Chondrocyte (in vitro differentiated cells): ENCODE measurements around the gene TESK1. TPM values are rescaled to one million over a fixed set of nuclear protein-coding genes. Genes with fewer than 3 reads are reported as not detected.
A peak's percentile ranks its signal among the peaks of the same experiment; 100 is the strongest.

Experiments
- DNase-seq: peaks from one replicate; pipeline ENCODE4 v3.0.0; 2021; ENCODE audit warnings: mixed read lengths, low spot score
- H3K27ac Mint-ChIP-seq: one replicate; pipeline ENCODE4 v1.8.0; 2021; ENCODE audit warnings: mild to moderate bottlenecking, moderate library complexity, mixed read lengths; ENCODE audit not compliant: unreplicated experiment
- H3K27me3 Mint-ChIP-seq: 2 replicates; pipeline ENCODE4 v1.8.0; 2021; ENCODE audit warnings: low read depth, mixed read lengths
- H3K36me3 Mint-ChIP-seq: 2 replicates; pipeline ENCODE4 v1.8.0; 2021; ENCODE audit warnings: low read depth, mixed read lengths
- H3K4me1 Mint-ChIP-seq: 2 replicates; pipeline ENCODE4 v1.8.0; 2021; ENCODE audit warnings: low read depth, mild to moderate bottlenecking, mixed read lengths
- H3K4me3 Mint-ChIP-seq: one replicate; pipeline ENCODE4 v1.8.0; 2021; ENCODE audit warnings: mild to moderate bottlenecking, moderate library complexity, mixed read lengths; ENCODE audit not compliant: unreplicated experiment
- H3K9me3 Mint-ChIP-seq: 2 replicates; pipeline ENCODE4 v1.8.0; 2021; ENCODE audit warnings: low read depth, mixed read lengths
- total RNA-seq: library from RNA; stranded (reverse); gene quantifications from 3 replicates; pipeline ENCODE4 v1.2.1, GENCODE V29; 2021
- TF ChIP-seq, protein P1 (sequence below): fragments of 200-600 bp; sonication (generic); IDR thresholded peaks from 2 replicates; pipeline ENCODE4 v1.5.0; 2021; ENCODE audit warnings: antibody characterized with exemption, mild to moderate bottlenecking, moderate library complexity

The TESK1 gene
- total RNA-seq, 1 donor from 2014 or later = 50.7 TPM

DNA sequence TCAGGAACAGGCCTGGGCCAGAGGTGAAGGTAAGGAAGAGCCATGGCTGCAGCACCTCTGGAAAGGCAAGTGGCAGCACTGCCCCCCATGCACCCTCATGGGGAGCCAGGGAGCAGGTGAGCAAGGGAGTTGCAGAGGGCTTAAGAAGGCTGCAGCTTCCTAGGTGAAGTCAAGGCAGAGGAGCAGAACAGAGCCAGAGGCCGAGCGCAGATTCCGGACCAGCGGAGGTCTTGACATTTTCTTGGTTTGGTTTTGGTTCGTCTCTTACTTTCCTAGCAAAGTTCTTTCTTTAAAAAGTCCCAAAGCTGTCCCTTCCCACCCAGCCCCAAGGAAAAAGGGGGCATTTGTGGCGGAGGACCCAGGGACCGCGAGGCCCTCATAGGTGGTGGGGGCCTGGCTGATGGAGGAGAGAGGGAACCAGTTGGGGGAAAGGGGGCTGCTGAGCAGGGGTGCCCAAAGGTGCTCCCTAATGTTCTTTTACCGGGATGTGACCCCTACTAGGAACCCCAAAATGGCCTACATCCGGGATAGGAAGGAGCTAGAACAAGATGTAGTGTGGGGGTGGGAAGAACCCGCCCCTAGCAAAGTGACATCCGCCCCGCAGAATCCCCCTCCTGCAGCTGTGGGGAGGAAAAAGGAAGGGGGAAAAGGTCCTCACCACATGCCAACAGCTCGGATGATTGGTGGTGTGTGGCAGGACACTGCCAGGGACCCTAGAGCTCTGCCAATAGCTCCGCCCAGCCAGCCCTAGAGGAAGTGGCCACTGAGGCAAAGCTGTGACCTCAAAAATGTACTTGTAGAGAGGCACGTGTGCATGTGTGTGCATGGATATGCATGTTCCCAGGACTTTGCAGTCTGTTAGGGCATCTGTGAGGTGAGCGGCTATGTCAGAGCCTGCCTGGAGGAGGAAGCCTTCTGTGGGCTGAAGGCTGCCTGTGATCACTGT, 14.1 kb downstream of the TESK1 start:
- peak; percentile 52 for DNase-seq
- Mint-ChIP-seq H3K36me3 (no peaks in the 10 kb centered on the region), H3K4me3 (no peak overlapping the region), H3K27ac (no peak overlapping the region), H3K4me1 (peaks cover 11% of the 10 kb centered on the region), H3K9me3 (no peaks in the 10 kb centered on the region), H3K27me3 (peaks cover 26% of the 10 kb centered on the region)
- TF ChIP-seq, protein P1, sequence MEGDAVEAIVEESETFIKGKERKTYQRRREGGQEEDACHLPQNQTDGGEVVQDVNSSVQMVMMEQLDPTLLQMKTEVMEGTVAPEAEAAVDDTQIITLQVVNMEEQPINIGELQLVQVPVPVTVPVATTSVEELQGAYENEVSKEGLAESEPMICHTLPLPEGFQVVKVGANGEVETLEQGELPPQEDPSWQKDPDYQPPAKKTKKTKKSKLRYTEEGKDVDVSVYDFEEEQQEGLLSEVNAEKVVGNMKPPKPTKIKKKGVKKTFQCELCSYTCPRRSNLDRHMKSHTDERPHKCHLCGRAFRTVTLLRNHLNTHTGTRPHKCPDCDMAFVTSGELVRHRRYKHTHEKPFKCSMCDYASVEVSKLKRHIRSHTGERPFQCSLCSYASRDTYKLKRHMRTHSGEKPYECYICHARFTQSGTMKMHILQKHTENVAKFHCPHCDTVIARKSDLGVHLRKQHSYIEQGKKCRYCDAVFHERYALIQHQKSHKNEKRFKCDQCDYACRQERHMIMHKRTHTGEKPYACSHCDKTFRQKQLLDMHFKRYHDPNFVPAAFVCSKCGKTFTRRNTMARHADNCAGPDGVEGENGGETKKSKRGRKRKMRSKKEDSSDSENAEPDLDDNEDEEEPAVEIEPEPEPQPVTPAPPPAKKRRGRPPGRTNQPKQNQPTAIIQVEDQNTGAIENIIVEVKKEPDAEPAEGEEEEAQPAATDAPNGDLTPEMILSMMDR = no peak

DNA sequence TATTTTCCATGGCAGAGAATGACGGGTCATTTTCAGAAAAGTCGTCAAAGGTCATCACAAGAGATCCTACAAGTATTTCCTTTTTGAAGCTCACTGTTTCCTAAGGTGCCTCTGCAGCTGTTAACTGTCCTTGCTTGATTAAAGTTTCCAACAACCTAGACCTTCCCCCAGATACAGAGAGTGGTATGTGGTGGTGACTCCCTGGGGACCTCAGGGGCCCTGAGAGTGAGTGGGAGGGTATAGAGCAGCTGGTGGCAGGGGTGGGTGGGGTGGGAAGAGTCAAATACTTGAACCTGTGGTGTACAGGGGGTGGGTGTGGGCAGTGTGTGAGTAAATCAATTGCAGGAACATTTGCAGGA, 14.7 kb downstream of the TESK1 start:
- H3K4me3 Mint-ChIP-seq = no peak overlapping the region
- H3K27ac Mint-ChIP-seq = no peak overlapping the region
- no peaks in the 10 kb centered on the region for H3K9me3 Mint-ChIP-seq
- TF ChIP-seq, protein P1 = no peak
- no peak for DNase-seq
- H3K36me3 Mint-ChIP-seq = no peaks in the 10 kb centered on the region
- H3K4me1 Mint-ChIP-seq = peaks cover 11% of the 10 kb centered on the region
- H3K27me3 Mint-ChIP-seq = peaks cover 22% of the 10 kb centered on the region

DNA sequence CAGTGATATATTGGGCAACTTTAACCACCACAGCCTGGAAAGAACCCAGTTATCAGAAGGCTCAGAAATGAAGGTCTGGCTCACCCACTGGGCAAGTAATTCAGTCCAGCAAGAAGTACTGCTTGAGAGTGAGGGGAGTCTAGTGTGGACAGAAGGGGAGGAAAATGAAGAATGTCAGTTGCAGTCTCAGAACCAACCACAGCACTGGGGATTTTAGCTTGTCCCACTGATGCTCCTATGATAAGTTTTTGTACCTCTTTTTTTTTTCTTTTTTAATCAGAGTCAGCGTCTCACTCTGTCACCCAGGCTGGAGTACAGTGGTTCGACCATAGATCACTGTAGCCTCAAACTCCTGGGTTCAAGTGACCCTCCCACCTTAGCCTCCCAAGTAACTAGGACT, 22.5 kb downstream of the TESK1 start:
- Mint-ChIP-seq H3K27me3 (no peaks in the 10 kb centered on the region), H3K4me1 (no peaks in the 10 kb centered on the region), H3K27ac (no peak overlapping the region), H3K9me3 (no peaks in the 10 kb centered on the region), H3K36me3 (no peaks in the 10 kb centered on the region), H3K4me3 (no peak overlapping the region)
- TF ChIP-seq, protein P1 = no peak
- DNase-seq = no peak

DNA sequence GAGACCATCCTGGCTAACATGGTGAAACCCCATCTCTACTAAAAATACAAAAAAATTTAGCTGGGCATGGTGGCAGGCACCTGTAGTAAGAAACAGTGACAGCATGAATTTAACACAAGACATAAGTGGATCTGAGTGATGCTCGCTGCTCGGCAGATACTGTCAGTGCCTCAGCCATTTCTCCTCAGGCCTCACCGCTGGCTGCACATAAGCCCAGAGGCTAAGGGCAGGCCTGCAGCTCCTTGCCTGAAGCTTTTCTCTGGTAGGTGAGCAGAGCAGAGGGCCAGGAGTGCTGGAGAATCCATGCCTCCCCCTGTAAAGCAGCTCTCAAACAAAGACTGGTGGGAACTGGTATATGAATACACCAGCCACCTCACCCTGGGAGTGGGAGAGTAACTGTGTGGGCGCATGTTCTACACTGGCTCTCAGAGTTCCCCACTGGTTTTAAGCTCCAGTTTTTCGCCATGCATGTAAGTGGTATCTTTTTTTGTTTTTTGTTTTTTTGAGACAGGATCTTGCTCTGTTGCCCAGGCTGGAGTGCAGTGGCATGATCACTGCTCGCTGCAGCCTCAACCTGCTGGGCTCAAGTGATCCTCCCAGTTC, 23.4 kb downstream of the TESK1 start:
- Mint-ChIP-seq H3K4me1 (no peaks in the 10 kb centered on the region), H3K9me3 (no peaks in the 10 kb centered on the region), H3K36me3 (no peaks in the 10 kb centered on the region), H3K4me3 (no peak overlapping the region), H3K27ac (no peak overlapping the region), H3K27me3 (no peaks in the 10 kb centered on the region)
- DNase-seq = no peak
- TF ChIP-seq, protein P1 = no peak

DNA sequence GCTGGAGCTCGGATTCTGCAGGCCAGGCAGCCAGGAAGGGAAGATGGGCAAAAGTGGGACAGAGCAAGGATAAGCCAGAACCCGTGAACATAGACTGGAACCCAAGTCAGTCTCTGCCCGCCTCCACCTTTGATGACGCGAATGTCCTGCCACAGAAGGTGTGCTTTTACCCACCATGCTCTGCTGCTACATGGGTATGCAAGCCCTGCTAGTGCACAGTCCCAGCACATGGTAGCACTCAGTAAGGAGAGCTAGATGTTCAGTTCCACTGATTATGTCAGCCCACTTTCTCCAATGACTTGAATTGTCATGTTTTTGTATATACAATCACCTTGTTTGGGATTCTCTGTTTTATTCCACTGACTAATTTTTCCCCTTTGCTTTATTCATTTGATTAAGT, 24.5 kb downstream of the TESK1 start:
- H3K27ac Mint-ChIP-seq = no peak overlapping the region
- no peaks in the 10 kb centered on the region for H3K4me1 Mint-ChIP-seq
- no peaks in the 10 kb centered on the region for H3K27me3 Mint-ChIP-seq
- H3K4me3 Mint-ChIP-seq = no peak overlapping the region
- H3K36me3 Mint-ChIP-seq = no peaks in the 10 kb centered on the region
- no peaks in the 10 kb centered on the region for H3K9me3 Mint-ChIP-seq
- no peak for DNase-seq
- TF ChIP-seq, protein P1 = no peak
